Gastroesophageal sphincter (tissue), 3 donors: ENCODE results near the gene MACROD2.

Source experiments
- EP300 ChIP-seq: sonication (generic); formaldehyde crosslinking; IDR thresholded peaks from one replicate; pipeline ENCODE4 v1.6.1; 2017; ENCODE audit warnings: antibody characterized with exemption, mild to moderate bottlenecking
- TF ChIP-seq, protein P1 (sequence below), 4 experiments: fragments of 200-600 bp in 2 of 4; fragments of 450-650 bp in 2 of 4; sonication (generic) in 1 of 4; IDR thresholded peaks; one replicate each; pipeline ENCODE4 v1.5.1; 2017 to 2019; ENCODE audit warnings: antibody characterized with exemption in 4 of 4, mild to moderate bottlenecking in 2 of 4, moderate library complexity in 2 of 4

DNA sequence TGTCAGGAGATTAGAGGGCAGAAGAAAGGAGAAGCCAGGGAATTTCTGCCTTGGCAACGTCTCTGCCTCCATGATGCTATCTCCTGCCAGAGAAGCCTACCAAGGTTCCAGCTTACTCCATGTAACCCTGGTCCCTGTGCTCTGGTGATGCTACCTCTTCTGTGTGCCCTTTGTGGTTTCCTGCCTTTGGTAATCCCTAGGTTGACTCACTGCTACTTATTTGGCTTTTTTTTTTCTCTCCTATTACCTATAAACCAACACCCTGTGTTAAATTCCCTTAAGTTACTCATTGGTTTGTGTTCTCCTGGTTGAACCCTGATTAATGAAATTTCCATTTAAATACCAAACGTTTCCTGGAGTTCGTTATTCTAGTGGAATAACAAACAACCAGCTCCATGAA lies 869.9 kb downstream of the MACROD2 start:
- TF ChIP-seq EP300 = no peak
- TF ChIP-seq, protein P1, sequence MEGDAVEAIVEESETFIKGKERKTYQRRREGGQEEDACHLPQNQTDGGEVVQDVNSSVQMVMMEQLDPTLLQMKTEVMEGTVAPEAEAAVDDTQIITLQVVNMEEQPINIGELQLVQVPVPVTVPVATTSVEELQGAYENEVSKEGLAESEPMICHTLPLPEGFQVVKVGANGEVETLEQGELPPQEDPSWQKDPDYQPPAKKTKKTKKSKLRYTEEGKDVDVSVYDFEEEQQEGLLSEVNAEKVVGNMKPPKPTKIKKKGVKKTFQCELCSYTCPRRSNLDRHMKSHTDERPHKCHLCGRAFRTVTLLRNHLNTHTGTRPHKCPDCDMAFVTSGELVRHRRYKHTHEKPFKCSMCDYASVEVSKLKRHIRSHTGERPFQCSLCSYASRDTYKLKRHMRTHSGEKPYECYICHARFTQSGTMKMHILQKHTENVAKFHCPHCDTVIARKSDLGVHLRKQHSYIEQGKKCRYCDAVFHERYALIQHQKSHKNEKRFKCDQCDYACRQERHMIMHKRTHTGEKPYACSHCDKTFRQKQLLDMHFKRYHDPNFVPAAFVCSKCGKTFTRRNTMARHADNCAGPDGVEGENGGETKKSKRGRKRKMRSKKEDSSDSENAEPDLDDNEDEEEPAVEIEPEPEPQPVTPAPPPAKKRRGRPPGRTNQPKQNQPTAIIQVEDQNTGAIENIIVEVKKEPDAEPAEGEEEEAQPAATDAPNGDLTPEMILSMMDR (IDR thresholded peaks at IDR 0.05) = no peak
